Activated T-helper 2 cell treated with anti-CD3 and anti-CD28 coated beads, Interferon-gamma antibody, Interleukin-2, Interleukin-4, amounts not matched to agents 10 μg/mL and 5 μg/mL and 100 μg/mL, durations not matched to agents 14 hours and 24 hours and 36 hours (primary cell): ENCODE results near the gene PVRIG. TPM values are rescaled to one million over a fixed set of nuclear protein-coding genes. Genes with fewer than 3 reads are reported as not detected.

Experiments
- total RNA-seq: library from RNA; stranded (reverse); gene quantifications from 2 replicates; pipeline ENCODE4 v1.2.3, GENCODE V29; 2022

The PVRIG gene
- total RNA-seq, 1 donor from 2014 or later, result 18.7 TPM

Other genes starting within 250 kb of the PVRIG start
- gene AZGP1, start 243.9 kb upstream of the PVRIG start, total RNA-seq, result not detected in 2 replicates
- gene ZKSCAN1, start 204.4 kb upstream of the PVRIG start, total RNA-seq, result 59.0 and 63.5 TPM in 2 replicates
- gene ZSCAN21, start 170.2 kb upstream of the PVRIG start, total RNA-seq, result 6.1 and 7.7 TPM in 2 replicates
- 23.6 and 25.5 TPM in 2 replicates for gene ZNF3, start 138.2 kb upstream of the PVRIG start, total RNA-seq
- gene COPS6, start 131.0 kb upstream of the PVRIG start, total RNA-seq, result 116 and 119 TPM in 2 replicates
- gene MCM7, start 118.6 kb upstream of the PVRIG start, total RNA-seq, result 383 and 389 TPM in 2 replicates
- 12.2 and 16.4 TPM in 2 replicates for gene AP4M1, start 118.3 kb upstream of the PVRIG start, total RNA-seq
- gene TAF6, start 100.6 kb upstream of the PVRIG start, total RNA-seq, result 68.1 and 76.9 TPM in 2 replicates
- gene CNPY4, start 100.3 kb upstream of the PVRIG start, total RNA-seq, result 17.0 and 19.1 TPM in 2 replicates
- 2.8 and 2.9 TPM in 2 replicates for gene MBLAC1, start 93.0 kb upstream of the PVRIG start, total RNA-seq
- 125 and 130 TPM in 2 replicates for gene LAMTOR4, start 71.0 kb upstream of the PVRIG start, total RNA-seq
- 31.2 and 33.2 TPM in 2 replicates for gene TRAPPC14, start 61.2 kb upstream of the PVRIG start, total RNA-seq
- gene GAL3ST4, start 51.3 kb upstream of the PVRIG start, total RNA-seq, result 2.4 and 2.8 TPM in 2 replicates
- 7.0 and 7.8 TPM in 2 replicates for gene GPC2, start 42.6 kb upstream of the PVRIG start, total RNA-seq
- gene STAG3, start 42.0 kb upstream of the PVRIG start, total RNA-seq, result 20.6 and 22.3 TPM in 2 replicates
- not detected in 2 replicates for gene SPDYE3, start 87.8 kb downstream of the PVRIG start, total RNA-seq
- 86.2 and 87.5 TPM in 2 replicates for gene PILRB, start 138.2 kb downstream of the PVRIG start, total RNA-seq
- gene PILRA, start 153.5 kb downstream of the PVRIG start, total RNA-seq, result 12.3 TPM in 2 replicates
- 1.1 and 3.5 TPM in 2 replicates for gene ZCWPW1, start 208.8 kb downstream of the PVRIG start, total RNA-seq
- 50.9 and 51.0 TPM in 2 replicates for gene MEPCE, start 209.9 kb downstream of the PVRIG start, total RNA-seq
- 59.8 and 63.6 TPM in 2 replicates for gene PPP1R35, start 216.5 kb downstream of the PVRIG start, total RNA-seq
- gene SPACDR, start 244.3 kb downstream of the PVRIG start, total RNA-seq, result 3.2 and 4.5 TPM in 2 replicates